ENCODE data around the gene FAM156A. TPM values are rescaled to one million over a fixed set of nuclear protein-coding genes. Genes with fewer than 3 reads are reported as not detected.

The FAM156A gene
- total RNA-seq, 1 experiment from 2014 or later, result 16.2 TPM

DNA sequence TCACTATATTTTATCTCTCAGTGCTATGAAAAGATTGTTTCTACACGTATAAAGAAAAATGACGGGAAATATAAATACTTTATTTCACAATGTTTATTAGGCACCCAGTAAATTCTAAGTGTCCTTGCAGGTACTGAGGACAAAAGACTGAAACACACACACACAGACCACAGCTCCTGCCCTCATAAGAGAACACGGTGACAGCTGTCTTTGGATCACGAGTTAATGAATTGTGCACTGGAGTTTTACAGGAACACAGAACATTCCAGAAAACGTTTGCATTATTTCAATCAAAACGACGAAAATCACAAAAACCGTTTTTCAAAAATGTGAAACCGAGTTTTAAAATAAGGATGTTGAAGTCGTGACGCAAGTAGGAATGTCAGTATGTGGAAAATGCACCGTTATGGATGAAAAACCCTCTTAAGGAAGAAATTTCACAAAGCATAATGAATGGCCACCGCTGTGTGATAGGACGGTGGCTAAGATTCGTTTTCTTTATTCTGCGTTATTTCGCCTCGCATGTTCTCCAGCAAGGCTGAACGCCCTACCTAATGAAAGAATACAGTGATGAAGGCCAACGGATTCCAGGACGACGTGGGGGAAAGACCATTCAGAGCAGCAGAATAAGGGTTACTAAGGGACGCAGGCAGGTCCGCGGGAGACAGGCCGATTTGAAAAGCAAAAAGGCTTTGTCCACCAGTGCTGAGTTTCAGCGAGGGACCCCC is 24.2 kb downstream of the FAM156A start:
- H3K9me2 ChIP-seq (ENCODE audit: insufficient read depth), result no peaks in the 10 kb centered on the region
- H3K9me3 ChIP-seq (ENCODE audit: control insufficient read depth in 1 of 2, insufficient read depth in 1 of 2, low read depth in 1 of 2, low read length in 2 of 2), result no peaks in the 10 kb centered on the region
- DNase-seq (ENCODE audit: low read depth, low spot score) (no peak), ATAC-seq (no peak)
- TF ChIP-seq SIN3A (IDR thresholded peaks at IDR 0.05; ENCODE audit: low read depth) (no peak), CBX3 (IDR thresholded peaks at IDR 0.05; ENCODE audit: low read depth) (no peak), POLR2A (IDR thresholded peaks at IDR 0.05; ENCODE audit: borderline replicate concordance, extremely low read depth, insufficient read depth, insufficient read length) (peak; percentile 22), CEBPB (IDR thresholded peaks at IDR 0.05; ENCODE audit: low read depth) (no peak)
- TF ChIP-seq, protein P1, sequence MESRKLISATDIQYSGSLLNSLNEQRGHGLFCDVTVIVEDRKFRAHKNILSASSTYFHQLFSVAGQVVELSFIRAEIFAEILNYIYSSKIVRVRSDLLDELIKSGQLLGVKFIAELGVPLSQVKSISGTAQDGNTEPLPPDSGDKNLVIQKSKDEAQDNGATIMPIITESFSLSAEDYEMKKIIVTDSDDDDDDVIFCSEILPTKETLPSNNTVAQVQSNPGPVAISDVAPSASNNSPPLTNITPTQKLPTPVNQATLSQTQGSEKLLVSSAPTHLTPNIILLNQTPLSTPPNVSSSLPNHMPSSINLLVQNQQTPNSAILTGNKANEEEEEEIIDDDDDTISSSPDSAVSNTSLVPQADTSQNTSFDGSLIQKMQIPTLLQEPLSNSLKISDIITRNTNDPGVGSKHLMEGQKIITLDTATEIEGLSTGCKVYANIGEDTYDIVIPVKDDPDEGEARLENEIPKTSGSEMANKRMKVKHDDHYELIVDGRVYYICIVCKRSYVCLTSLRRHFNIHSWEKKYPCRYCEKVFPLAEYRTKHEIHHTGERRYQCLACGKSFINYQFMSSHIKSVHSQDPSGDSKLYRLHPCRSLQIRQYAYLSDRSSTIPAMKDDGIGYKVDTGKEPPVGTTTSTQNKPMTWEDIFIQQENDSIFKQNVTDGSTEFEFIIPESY (IDR thresholded peaks at IDR 0.05; ENCODE audit: extremely low read depth, insufficient replicate concordance, low read length), result no peak
- H3K27ac ChIP-seq (ENCODE audit: low read depth, low read length), result peak overlapping the region; percentile 84
- no peaks in the 10 kb centered on the region for H4K20me1 ChIP-seq (ENCODE audit: insufficient read depth)
- peaks cover 0 to 8% of the 10 kb centered on the region in 2 experiments; a peak in 2 of 4 replicates for H3K4me1 ChIP-seq (ENCODE audit: control insufficient read depth in 1 of 2, insufficient read depth in 2 of 2, low read length in 2 of 2)
- H3K27me3 ChIP-seq (ENCODE audit: insufficient read depth, low read length), result no peaks in the 10 kb centered on the region
- peak overlapping the region; percentile 54 for H2AFZ ChIP-seq (ENCODE audit: low read depth, low read length, poor library complexity, severe bottlenecking)
- ChIA-PET POLR2A (no interaction called here), RAD21 (ENCODE audit: low non-redundant PET in 1 of 2, low total read pairs in 2 of 2, uncharacterized antibody in 2 of 2, unreplicated experiment in 2 of 2) (no interaction called here), CTCF (no interaction called here)
- H3K4me2 ChIP-seq (ENCODE audit: low read length), result peak overlapping the region; percentile 89
- intact Hi-C loops (cut with micrococcal nuclease), result no loop called here
- peak overlapping the region; percentile 90 for H3K9ac ChIP-seq (ENCODE audit: low read length)
- H3K36me3 ChIP-seq (ENCODE audit: control insufficient read depth in 1 of 2, insufficient read depth in 2 of 2, low read length in 2 of 2), result no peaks in the 10 kb centered on the region
- H3K79me2 ChIP-seq (ENCODE audit: insufficient read depth, low read length), result no peaks in the 10 kb centered on the region
- BruUV-seq (replicated peaks), result TSS peak; percentile 73
- H3K4me3 ChIP-seq (replicated peaks in 1 of 2; ENCODE audit: low read depth in 1 of 2, low read length in 2 of 2), result peak overlapping the region; percentile 67 to 71

DNA sequence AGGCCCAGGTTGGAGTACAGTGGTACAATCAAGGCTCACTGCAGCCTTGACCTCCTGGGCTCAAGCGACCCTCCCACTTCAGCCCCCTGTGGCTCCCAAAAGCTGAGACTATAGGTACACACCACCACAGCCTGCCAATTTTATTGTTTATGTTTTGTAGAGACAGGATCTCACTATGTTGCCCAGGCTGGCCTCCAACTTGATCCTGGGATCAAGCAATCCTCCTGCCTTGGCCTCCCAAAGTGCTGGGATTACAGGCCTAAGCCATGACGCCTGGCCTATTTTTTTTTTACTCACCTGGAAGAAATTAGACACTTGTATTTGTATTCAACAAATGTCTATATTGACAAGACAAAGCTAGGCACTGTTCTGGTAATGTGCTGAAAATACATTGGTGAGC is 25.1 kb downstream of the FAM156A start:
- Histone ChIP-seq H3K4me1 (ENCODE audit: control insufficient read depth in 1 of 2, insufficient read depth in 2 of 2, low read length in 2 of 2) (peaks cover 0 to 8% of the 10 kb centered on the region in 2 experiments; a peak in 2 of 4 replicates), H4K20me1 (ENCODE audit: insufficient read depth) (no peaks in the 10 kb centered on the region), H3K9me2 (ENCODE audit: insufficient read depth) (no peaks in the 10 kb centered on the region), H3K4me2 (ENCODE audit: low read length) (no peak overlapping the region), H2AFZ (ENCODE audit: low read depth, low read length, poor library complexity, severe bottlenecking) (no peak overlapping the region), H3K9ac (ENCODE audit: low read length) (no peak overlapping the region), H3K4me3 (replicated peaks in 1 of 2; ENCODE audit: low read depth in 1 of 2, low read length in 2 of 2) (no peak overlapping the region), H3K27ac (ENCODE audit: low read depth, low read length) (no peak overlapping the region), H3K36me3 (ENCODE audit: control insufficient read depth in 1 of 2, insufficient read depth in 2 of 2, low read length in 2 of 2) (no peaks in the 10 kb centered on the region), H3K27me3 (ENCODE audit: insufficient read depth, low read length) (no peaks in the 10 kb centered on the region), H3K79me2 (ENCODE audit: insufficient read depth, low read length) (no peaks in the 10 kb centered on the region), H3K9me3 (ENCODE audit: control insufficient read depth in 1 of 2, insufficient read depth in 1 of 2, low read depth in 1 of 2, low read length in 2 of 2) (no peaks in the 10 kb centered on the region)
- ATAC-seq (no peak), DNase-seq (ENCODE audit: low read depth, low spot score) (no peak)
- intact Hi-C loops (cut with micrococcal nuclease), result no loop called here
- CTCF ChIA-PET, result no interaction called here
- BruUV-seq (replicated peaks), result no TSS peak
- POLR2A ChIA-PET, result no interaction called here
- RAD21 ChIA-PET (ENCODE audit: low non-redundant PET in 1 of 2, low total read pairs in 2 of 2, uncharacterized antibody in 2 of 2, unreplicated experiment in 2 of 2), result no interaction called here
- TF ChIP-seq FOSL1 (IDR thresholded peaks at IDR 0.05; ENCODE audit: low read depth) (no peak), TCF7L2 (IDR thresholded peaks at IDR 0.05; ENCODE audit: borderline replicate concordance, extremely low read depth, insufficient read depth, insufficient read length) (no peak), SRF (IDR thresholded peaks at IDR 0.05; ENCODE audit: low read depth) (no peak), POLR2AphosphoS5 (IDR thresholded peaks at IDR 0.05; ENCODE audit: low read depth, low read length) (no peak), ELF1 (IDR thresholded peaks at IDR 0.05; ENCODE audit: borderline replicate concordance, low read depth) (no peak), YY1 (IDR thresholded peaks at IDR 0.05; ENCODE audit: extremely low read depth, insufficient replicate concordance, low read depth, low read length) (no peak), ZNF274 (IDR thresholded peaks at IDR 0.05; ENCODE audit: low read depth, low read length) (no peak), EZH2phosphoT487 (IDR thresholded peaks at IDR 0.05; ENCODE audit: borderline replicate concordance) (no peak), EGR1 (IDR thresholded peaks at IDR 0.05; ENCODE audit: low read depth) (no peak), ZFX (IDR thresholded peaks at IDR 0.05) (no peak), POLR2A (IDR thresholded peaks at IDR 0.05; ENCODE audit: borderline replicate concordance, extremely low read depth, insufficient read depth, insufficient read length) (no peak), CBX3 (IDR thresholded peaks at IDR 0.05; ENCODE audit: low read depth) (no peak), SIN3A (IDR thresholded peaks at IDR 0.05; ENCODE audit: low read depth) (no peak), SP1 (IDR thresholded peaks at IDR 0.05; ENCODE audit: low read depth) (no peak)
- TF ChIP-seq, protein P2, sequence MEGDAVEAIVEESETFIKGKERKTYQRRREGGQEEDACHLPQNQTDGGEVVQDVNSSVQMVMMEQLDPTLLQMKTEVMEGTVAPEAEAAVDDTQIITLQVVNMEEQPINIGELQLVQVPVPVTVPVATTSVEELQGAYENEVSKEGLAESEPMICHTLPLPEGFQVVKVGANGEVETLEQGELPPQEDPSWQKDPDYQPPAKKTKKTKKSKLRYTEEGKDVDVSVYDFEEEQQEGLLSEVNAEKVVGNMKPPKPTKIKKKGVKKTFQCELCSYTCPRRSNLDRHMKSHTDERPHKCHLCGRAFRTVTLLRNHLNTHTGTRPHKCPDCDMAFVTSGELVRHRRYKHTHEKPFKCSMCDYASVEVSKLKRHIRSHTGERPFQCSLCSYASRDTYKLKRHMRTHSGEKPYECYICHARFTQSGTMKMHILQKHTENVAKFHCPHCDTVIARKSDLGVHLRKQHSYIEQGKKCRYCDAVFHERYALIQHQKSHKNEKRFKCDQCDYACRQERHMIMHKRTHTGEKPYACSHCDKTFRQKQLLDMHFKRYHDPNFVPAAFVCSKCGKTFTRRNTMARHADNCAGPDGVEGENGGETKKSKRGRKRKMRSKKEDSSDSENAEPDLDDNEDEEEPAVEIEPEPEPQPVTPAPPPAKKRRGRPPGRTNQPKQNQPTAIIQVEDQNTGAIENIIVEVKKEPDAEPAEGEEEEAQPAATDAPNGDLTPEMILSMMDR (IDR thresholded peaks at IDR 0.05 in 2 of 3, conservative IDR thresholded peaks at IDR 0.05 in 1 of 3; ENCODE audit: borderline replicate concordance in 1 of 3, insufficient read depth in 1 of 3, low read depth in 2 of 3, low read length in 2 of 3), result no peak

Data from HCT116 (cell line).